Keratinocyte (primary cell): ENCODE results near the gene PIGL. TPM values are rescaled to one million over a fixed set of nuclear protein-coding genes. Genes with fewer than 3 reads are reported as not detected.

ENCODE experiments used
- DNase-seq: peaks from one replicate; pipeline ENCODE4 v3.0.0-alpha.2; 2011; ENCODE audit warnings: low read depth, missing footprints, low spot score
- FAIRE-seq: peaks from 2 replicates; lab custom pipeline; 2011; peaks lifted over from hg19 to GRCh38; lab: Jason Lieb, UNC
- H2AFZ ChIP-seq: 2 replicates; pipeline ENCODE4 v1.6.0; 2012; ENCODE audit warnings: low read length, control low read depth, inconsistent platforms; ENCODE audit not compliant: control insufficient read depth
- H3K27ac ChIP-seq: 2 replicates; pipeline ENCODE4 v1.5.1; 2011; ENCODE audit warnings: low read length; ENCODE audit not compliant: control insufficient read depth, insufficient read depth
- H3K27me3 ChIP-seq: 3 replicates; pipeline ENCODE4 v1.6.0; 2011; ENCODE audit warnings: low read length; ENCODE audit not compliant: control insufficient read depth, insufficient read depth; ENCODE audit errors: extremely low read depth
- H3K36me3 ChIP-seq, 2 experiments: 2 replicates in 1 of 2; 3 replicates in 1 of 2; pipeline ENCODE4 v1.5.1; 2011; ENCODE audit warnings: low read length in 2 of 2, mild to moderate bottlenecking in 1 of 2; ENCODE audit not compliant: control insufficient read depth in 2 of 2, insufficient read depth in 2 of 2; ENCODE audit errors: extremely low read depth in 1 of 2
- H3K4me1 ChIP-seq: 3 replicates; pipeline ENCODE4 v1.5.1; 2011; ENCODE audit warnings: low read length; ENCODE audit not compliant: control insufficient read depth, insufficient read depth; ENCODE audit errors: extremely low read depth
- H3K4me2 ChIP-seq: 3 replicates; pipeline ENCODE4 v1.6.0; 2011; ENCODE audit warnings: low read depth, low read length; ENCODE audit not compliant: control insufficient read depth, insufficient read depth; ENCODE audit errors: extremely low read depth
- H3K4me3 ChIP-seq, 3 experiments: fragments of 200-600 bp in 1 of 3; sonication (generic) in 1 of 3; 2 replicates in 2 of 3; 3 replicates in 1 of 3; pipeline ENCODE4 v1.5.1; 2011 to 2016; ENCODE audit warnings: low read length in 3 of 3, mild to moderate bottlenecking in 3 of 3, control low read depth in 2 of 3, inconsistent platforms in 1 of 3, low read depth in 1 of 3, mixed read lengths in 1 of 3, mixed run types in 1 of 3, moderate library complexity in 1 of 3; ENCODE audit not compliant: control insufficient read depth in 2 of 3, insufficient read depth in 2 of 3; ENCODE audit errors: extremely low read depth in 1 of 3
- H3K79me2 ChIP-seq: 2 replicates; pipeline ENCODE4 v1.6.0; 2012; ENCODE audit warnings: low read length; ENCODE audit not compliant: control insufficient read depth, insufficient read depth
- H3K9ac ChIP-seq: 3 replicates; pipeline ENCODE4 v1.6.0; 2011; ENCODE audit warnings: low read length; ENCODE audit not compliant: control insufficient read depth, insufficient read depth; ENCODE audit errors: extremely low read depth
- H3K9me1 ChIP-seq: 3 replicates; pipeline ENCODE4 v1.6.0; 2011; ENCODE audit warnings: low read length; ENCODE audit not compliant: control insufficient read depth, insufficient read depth; ENCODE audit errors: extremely low read depth
- H3K9me3 ChIP-seq: 2 replicates; pipeline ENCODE4 v1.5.1; 2012; ENCODE audit warnings: low read depth, low read length; ENCODE audit not compliant: control insufficient read depth
- H4K20me1 ChIP-seq: 3 replicates; pipeline ENCODE4 v1.6.0; 2011; ENCODE audit warnings: low read length; ENCODE audit not compliant: control insufficient read depth, insufficient read depth; ENCODE audit errors: extremely low read depth
- EZH2 ChIP-seq: IDR thresholded peaks from one replicate; pipeline ENCODE4 v1.6.1; 2012; ENCODE audit warnings: inconsistent platforms, mild to moderate bottlenecking, low read length, moderate library complexity
- dilution Hi-C: fragments of 300-500 bp; cut with MboI; formaldehyde crosslinking; loops from one replicate; pipeline ENCODE4 v1.7.0; 2020; ENCODE audit warnings: low sequenced_read_pairs; ENCODE audit not compliant: extremely low pct_ligation_motif_present
- polyA plus RNA-seq, 5 experiments: library from polyadenylated mRNA; depleted of rRNA in 3 of 5; stranded (reverse) in 3 of 5; stranded (forward) in 1 of 5; unstranded in 1 of 5; fragments of >200 nt; gene quantifications; 1 replicate in 1 of 5; 2 replicates in 3 of 5; 3 replicates in 1 of 5; pipeline versions ENCODE4 v1.2.1 to v1.2.3, GENCODE V29; 2011 to 2012; ENCODE audit warnings: missing spikeins in 2 of 5, low read depth in 1 of 5, low replicate concordance in 1 of 5
- TF ChIP-seq, protein P1 (sequence below), 3 experiments: IDR thresholded peaks in 1 of 3; conservative IDR thresholded peaks in 1 of 3; optimal IDR thresholded peaks in 1 of 3; 2 replicates in 2 of 3; 3 replicates in 1 of 3; pipeline versions ENCODE3 to v1.5.1; 2011; ENCODE audit warnings: low read length in 3 of 3, mild to moderate bottlenecking in 3 of 3, moderate library complexity in 2 of 3, control low read depth in 1 of 3, inconsistent platforms in 1 of 3; ENCODE audit not compliant: insufficient read depth in 2 of 3; ENCODE audit errors: extremely low read depth in 1 of 3

PIGL gene
- polyA plus RNA-seq, 1 donor (not counting 4 experiments of a cell fraction or from before 2014, with no cell fraction given): 21.5 TPM

DNA sequence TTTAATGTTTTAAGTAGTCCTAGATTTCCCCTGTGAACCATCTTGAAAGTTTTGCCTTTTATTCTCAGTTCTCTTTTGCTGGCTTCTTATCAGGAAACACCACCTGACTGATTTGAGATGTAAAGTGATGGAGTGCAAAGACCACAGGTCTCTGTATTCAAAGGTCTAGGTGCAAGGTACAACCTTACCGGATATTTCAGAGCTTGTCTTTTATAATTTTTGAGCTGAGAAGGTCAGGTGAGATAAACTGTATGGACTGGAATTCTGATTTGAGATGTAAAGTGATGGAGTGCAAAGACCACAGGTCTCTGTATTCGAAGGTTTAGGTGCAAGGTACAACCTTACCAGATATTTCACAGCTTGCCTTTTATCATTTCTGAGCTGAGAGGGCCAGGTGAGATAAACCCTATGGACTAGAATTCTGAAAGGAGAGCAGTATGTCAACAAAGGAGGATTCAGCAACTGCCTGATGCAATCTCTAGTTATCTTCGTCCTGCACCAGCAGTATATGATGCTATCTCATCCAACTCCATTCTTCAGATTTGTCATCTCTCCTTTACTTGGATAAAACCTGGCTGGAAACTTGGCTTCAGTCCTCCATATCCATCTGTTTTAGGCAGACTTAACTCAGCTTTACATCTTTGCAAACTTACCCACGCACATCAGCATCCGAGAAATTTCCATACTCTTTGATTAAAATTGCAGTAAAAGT lies 72.0 kb downstream of the PIGL start:
- no peak for TF ChIP-seq EZH2
- TF ChIP-seq, protein P1, sequence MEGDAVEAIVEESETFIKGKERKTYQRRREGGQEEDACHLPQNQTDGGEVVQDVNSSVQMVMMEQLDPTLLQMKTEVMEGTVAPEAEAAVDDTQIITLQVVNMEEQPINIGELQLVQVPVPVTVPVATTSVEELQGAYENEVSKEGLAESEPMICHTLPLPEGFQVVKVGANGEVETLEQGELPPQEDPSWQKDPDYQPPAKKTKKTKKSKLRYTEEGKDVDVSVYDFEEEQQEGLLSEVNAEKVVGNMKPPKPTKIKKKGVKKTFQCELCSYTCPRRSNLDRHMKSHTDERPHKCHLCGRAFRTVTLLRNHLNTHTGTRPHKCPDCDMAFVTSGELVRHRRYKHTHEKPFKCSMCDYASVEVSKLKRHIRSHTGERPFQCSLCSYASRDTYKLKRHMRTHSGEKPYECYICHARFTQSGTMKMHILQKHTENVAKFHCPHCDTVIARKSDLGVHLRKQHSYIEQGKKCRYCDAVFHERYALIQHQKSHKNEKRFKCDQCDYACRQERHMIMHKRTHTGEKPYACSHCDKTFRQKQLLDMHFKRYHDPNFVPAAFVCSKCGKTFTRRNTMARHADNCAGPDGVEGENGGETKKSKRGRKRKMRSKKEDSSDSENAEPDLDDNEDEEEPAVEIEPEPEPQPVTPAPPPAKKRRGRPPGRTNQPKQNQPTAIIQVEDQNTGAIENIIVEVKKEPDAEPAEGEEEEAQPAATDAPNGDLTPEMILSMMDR (optimal IDR thresholded peaks at IDR 0.05 in 1 of 3, IDR thresholded peaks at IDR 0.05 in 1 of 3, conservative IDR thresholded peaks at IDR 0.05 in 1 of 3; ENCODE audit: extremely low read depth in 1 of 3, insufficient read depth in 2 of 3, low read length in 3 of 3): no peak

DNA sequence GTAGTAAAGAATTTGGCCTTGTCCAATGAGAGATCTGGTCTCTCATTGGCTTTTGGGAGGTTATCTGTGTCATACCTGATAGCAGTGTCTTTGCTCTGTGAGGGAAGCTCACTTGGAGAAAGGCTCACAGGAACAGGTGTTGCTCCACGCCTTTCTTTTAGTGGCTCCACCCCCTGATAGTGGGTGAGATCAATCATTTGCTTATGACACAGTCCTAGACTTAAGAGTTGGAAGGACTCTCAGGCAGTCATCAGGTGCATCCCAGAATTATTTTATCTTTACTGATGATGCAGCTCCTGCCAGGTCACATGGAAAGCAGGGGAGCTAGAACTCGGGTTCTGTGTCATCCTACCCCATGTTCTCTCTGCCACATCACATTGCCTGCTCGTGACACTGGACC lies 76.9 kb downstream of the PIGL start:
- Histone ChIP-seq H3K9me3 (no peaks in the 10 kb centered on the region), H3K9me1 (no peaks in the 10 kb centered on the region), H3K27ac (no peak overlapping the region), H3K79me2 (no peaks in the 10 kb centered on the region), H3K4me3 (no peak overlapping the region), H4K20me1 (no peaks in the 10 kb centered on the region), H3K36me3 (peaks cover 0 to 2% of the 10 kb centered on the region in 2 experiments), H3K9ac (no peak overlapping the region), H3K4me2 (no peak overlapping the region), H3K4me1 (no peaks in the 10 kb centered on the region), H2AFZ (no peak overlapping the region), H3K27me3 (no peaks in the 10 kb centered on the region)
- dilution Hi-C loops: no loop called here
- FAIRE-seq (no peak), DNase-seq (no peak)
- no peak for TF ChIP-seq EZH2
- TF ChIP-seq, protein P1 (optimal IDR thresholded peaks at IDR 0.05 in 1 of 3, IDR thresholded peaks at IDR 0.05 in 1 of 3, conservative IDR thresholded peaks at IDR 0.05 in 1 of 3; ENCODE audit: extremely low read depth in 1 of 3, insufficient read depth in 2 of 3, low read length in 3 of 3): no peak

More for the DNA sequence above, 72.0 kb downstream of the PIGL start:
- no peaks in the 10 kb centered on the region for H3K9me1 ChIP-seq
- H3K27ac ChIP-seq: no peak overlapping the region
- peaks cover 19% of the 10 kb centered on the region for H3K4me1 ChIP-seq
- no peak overlapping the region for H3K4me3 ChIP-seq
- H3K9ac ChIP-seq: no peak overlapping the region
- no peaks in the 10 kb centered on the region for H3K9me3 ChIP-seq
- no peak overlapping the region for H2AFZ ChIP-seq
- no peaks in the 10 kb centered on the region for H3K79me2 ChIP-seq
- H4K20me1 ChIP-seq: no peaks in the 10 kb centered on the region
- no peak for DNase-seq
- no peak for FAIRE-seq
- dilution Hi-C loops: no loop called here
- H3K36me3 ChIP-seq: peaks cover 0 to 2% of the 10 kb centered on the region in 2 experiments
- H3K4me2 ChIP-seq: no peak overlapping the region
- no peaks in the 10 kb centered on the region for H3K27me3 ChIP-seq
